Astrocyte of the hippocampus (primary cell): ENCODE measurements around the gene DNAAF8.
A peak's percentile ranks its signal among the peaks of the same experiment; 100 is the strongest.
"Not testable (repeated sequence)": the region's sequence is repeated elsewhere in the genome, so short reads cannot be mapped to it uniquely, and the experiment has no call there.

Experiments
- DNase-seq: peaks from one replicate; pipeline ENCODE4 v3.0.0; 2011; ENCODE audit warnings: low read depth, low spot score

DNAAF8 gene

DNA sequence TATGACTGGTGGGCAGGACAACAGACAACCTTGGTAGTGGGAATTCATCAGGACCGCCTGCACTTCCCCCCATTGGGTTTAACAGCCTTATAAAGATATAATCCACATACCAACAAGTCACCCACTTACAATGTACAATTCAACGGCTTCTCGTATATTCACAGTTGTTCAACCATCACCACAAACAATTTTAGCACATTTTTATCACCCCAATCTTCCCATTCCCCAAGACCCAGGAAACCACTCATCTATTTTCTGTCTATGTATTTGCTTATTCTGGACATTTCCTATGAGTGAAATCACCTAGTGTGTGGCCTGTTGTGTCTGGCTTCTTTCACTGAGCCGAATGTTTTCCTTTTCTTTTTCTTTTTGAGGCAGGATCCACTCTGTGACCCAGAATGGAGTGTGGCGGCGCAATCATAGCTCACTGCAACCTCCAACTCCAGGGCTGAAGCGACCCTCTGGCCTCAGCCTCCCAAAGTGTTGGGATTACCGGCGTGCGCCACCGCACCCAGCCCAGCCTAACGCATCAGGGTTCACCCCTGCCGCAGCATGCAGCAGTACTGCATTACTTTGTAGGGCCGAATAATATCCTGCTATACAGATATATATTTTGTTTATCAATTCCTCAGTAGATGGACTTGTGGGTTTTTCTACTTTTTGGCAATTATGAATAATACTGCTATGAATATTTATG is 11.1 kb upstream of the DNAAF8 start:
- DNase-seq: peak; percentile 64

DNA sequence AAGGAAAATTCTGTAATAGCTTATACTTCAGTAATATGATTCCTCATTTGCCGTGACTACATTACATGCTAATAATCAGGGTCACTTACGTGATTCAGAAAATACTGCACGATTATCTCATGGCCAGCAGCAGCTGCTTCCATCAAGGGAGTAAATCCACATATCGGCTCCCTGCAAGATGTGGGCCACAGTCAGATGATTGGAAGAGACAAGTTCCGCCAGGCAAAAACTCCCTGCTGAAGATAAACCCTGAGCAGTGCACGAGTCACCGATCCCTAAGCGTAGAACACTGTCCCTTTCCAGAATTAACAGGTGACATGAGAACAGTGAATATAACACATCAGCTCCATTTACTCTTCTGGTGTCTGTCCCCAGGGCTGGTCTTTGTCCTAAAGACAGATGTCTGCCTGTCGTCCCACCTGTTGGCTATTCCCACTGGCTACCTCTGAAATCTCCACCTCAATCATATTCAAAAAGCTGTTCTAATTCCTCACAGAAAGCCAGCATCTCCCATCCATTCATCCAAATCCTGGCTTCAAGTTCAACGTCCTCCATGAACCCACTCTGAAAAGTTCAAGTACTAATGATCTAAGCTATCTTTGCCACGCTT is 9.6 kb upstream of the DNAAF8 start:
- DNase-seq: no peak

DNA sequence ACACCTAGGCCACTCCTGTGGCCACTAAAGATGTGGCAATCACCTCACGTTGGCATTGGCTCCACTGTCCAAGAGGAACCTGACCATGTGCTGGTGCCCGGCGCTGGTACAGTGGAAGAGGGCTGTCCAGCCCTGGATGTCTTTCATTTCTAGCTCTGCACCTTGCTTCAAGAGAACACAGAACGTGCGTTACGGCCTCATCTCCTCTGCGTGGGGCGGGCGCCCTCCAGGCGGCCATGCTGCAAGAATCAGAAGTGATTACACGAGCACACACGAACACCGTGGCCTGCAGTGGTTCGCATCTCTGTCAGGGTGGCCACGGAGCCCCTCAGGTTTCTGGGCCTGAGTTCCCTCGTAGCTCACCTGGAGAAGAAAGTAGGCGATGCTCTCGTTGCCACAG is 7.7 kb upstream of the DNAAF8 start:
- no peak for DNase-seq

DNA sequence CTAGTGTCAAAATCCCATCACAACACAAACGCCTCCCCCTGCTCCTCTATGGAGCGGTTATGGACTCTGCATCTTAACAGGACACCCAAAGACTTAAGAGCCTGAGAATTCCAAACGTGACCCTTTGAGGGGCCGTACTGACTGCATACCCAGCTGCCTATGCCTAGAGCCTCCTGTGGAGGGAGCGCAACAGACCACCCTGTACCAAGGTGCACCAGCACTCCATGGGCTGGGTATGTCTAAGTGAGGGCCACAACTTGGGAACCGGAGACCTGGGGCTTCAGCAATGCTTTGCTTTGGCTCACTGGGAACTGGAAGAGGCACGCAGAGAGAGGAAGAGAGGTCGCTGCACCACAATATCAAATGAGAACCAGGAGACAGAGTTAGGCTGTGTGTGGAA is 5.7 kb upstream of the DNAAF8 start:
- no peak for DNase-seq

DNA sequence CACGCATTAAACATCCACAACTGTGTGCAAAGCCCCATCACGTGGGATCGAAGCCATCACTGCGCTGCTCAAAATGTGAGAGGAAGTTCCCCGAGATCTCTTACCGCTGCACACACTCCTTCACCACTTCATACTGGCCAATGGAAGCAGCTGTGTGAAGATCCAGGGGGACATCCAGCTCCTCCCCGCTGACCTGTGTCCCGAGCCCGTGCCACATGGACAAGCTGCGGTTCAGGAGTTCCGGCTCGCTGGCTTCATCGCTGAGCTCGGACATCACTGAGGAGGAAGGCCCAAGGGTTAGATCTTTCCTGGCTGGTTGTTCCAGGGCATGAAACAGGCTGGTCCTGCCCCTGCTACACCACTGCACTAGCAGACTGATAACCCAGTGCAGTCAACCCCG is 4.5 kb upstream of the DNAAF8 start:
- DNase-seq: no peak

DNA sequence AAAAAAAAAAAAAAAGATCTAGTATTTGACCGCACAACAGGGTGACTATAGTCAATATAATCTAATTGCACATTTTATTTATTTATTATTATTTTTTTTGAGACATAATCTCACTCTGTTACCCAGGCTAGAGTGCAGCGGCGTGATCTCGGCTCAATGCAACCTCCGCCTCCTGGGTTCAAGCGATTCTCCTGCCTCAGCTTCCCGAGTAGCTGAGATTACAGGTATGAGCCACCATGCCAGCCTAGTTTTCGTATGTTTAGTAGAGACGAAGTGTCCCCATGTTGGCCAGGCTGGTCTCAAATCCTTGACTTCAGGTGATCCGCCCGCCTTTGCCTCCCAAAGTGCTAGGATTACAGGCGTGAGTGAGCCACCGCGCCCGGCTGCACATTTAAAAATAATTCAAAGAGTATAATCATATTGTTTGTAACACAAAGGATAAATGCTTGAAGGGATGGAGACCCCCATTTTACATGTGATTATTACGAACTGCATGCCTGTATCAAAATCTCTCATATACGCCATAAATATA is 1.1 kb upstream of the DNAAF8 start:
- DNase-seq: no peak

DNA sequence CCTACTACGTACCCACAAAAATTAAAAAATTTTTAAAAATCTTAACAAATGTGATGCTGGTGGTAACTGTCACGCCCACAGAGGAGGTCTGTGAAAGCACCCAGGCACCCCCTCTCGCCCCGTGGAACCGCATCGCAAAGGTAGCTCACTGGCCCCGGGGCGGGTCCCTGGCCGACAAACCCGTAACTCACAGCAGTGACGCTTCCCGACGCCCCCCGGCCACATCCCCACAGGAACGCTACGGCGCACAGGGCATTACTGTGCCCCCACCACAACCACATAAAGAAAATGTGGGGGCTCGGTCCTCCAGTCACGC is 632 bp upstream of the DNAAF8 start:
- DNase-seq: no peak

DNA sequence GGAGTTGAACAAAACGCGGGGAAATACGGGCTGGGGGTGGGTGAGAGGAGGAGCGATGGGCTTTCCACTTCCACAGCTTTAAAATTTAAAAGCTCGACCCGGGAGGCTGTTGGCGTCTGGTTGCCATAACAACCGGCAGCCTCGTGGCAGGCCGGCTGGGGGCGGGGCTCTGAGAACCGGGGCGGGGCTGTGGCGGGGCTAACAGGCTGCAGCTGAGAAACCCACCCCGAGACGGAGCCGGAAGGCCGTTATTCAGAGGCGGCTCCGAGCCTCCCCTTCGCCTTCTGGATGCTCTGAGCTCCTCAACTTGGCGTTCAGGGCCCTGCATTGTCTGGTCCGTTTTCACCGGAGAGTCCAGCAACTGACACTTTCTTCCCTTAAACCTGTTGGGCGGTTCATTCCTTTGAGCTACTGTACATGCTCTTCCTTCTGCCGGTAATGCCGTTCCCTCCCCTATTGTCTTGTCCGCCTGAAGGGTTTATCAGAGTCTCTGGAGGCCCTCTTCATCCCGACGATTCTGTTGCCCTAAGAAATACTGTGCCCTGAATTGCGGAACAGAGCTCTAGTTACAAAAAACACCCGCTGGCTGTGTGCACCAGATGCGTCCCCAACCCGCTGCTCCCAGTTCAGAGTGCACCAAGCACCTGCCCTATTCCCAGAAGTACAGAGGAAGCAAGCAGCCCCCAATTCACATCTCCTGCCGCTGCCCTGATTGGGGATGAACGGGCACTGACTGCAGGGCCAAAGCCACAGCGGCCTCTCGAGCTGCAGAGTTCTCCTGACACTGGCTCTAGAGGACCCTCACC is 596 bp downstream of the DNAAF8 start:
- peak; percentile 91 for DNase-seq

DNA sequence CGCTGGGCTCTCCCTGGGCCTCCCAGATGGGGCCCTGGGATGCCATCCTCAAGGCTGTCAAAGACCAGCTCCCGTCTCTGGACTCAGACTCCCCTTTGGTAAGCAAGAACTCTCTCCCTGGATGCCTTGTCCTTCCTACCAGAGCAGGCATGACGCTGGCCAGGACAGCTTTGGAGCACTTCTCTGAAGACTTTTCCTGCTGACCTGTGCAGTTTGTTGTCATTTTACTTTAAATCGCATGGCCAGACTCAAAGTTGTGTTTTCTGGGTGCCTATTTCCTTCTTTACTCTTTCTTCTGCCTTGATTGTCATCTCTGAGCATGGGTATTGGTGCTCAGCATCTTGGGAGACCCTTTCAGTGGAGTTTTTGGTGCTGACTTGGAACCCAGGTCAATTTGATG is 2.2 kb downstream of the DNAAF8 start:
- DNase-seq: no peak

DNA sequence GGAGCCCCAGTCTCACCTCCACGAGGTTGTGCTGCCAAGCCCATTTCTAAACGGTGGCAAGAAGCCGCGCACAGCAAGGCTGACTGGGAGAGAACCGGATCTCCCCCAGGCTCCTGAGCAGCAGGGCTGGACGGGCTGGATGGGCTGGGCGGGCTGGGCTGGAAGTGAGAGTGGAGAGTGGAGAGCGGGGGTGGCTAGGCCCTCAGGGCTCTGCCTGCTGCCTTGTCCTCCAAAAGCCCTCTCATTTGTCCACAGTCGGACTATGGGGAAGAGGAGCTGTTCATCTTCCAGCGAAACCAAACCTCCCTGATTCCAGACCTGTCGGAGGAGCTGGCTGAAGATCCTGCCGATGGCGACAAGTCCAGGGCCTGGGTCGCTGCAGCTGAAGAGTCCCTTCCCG is 3.2 kb downstream of the DNAAF8 start:
- DNase-seq: no peak

DNA sequence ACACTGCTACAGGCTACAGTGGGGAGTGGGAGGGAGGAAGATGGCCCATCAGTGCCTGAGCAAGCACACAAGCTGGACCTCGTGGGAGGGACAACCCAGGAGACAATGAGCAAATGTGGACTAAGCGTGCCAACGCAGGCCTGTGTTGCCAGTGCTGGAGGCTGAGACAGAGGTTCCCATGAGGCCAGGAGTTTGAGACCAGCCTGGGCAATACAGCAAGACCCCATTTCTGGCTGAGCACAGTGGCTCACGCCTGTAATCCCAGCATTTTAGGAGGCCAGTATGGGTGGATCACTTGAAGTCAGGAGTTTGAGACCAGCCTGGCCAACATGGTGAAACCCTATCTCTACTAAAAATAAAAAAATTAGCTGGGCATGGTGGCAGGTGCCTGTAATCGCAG is 4.0 kb downstream of the DNAAF8 start:
- DNase-seq: not testable (repeated sequence)

DNA sequence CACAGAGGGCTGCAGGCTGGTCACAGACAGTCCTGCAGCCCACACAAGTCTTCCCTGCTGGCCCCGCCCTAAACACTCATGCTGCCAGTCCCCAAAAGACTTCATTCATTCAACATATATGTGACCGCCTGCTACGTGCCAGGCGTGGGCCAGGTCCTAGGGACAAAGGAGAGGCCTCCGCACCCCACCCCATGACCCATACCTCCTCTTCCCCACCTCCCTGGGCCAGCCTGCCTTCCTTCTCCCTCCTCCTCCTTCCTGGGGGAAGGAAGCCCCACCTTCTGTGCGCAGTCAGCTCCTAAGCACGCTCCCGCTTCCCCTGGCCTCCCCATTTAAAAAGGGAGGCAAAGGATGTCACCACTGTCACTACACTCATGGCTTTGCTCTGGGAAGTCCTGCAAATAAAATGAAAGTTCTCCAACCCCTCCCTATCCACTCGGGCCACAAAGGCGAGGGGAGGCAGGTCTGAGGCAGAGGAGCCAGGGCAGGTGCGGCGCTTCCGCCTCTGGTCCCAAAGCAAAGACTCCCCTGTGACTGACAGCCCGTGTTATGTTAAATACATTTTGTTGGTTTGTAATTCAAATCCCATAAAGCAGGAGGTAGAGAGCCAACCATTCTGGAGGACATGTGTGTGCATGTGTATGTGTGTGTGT is 9.0 kb downstream of the DNAAF8 start:
- no peak for DNase-seq

DNA sequence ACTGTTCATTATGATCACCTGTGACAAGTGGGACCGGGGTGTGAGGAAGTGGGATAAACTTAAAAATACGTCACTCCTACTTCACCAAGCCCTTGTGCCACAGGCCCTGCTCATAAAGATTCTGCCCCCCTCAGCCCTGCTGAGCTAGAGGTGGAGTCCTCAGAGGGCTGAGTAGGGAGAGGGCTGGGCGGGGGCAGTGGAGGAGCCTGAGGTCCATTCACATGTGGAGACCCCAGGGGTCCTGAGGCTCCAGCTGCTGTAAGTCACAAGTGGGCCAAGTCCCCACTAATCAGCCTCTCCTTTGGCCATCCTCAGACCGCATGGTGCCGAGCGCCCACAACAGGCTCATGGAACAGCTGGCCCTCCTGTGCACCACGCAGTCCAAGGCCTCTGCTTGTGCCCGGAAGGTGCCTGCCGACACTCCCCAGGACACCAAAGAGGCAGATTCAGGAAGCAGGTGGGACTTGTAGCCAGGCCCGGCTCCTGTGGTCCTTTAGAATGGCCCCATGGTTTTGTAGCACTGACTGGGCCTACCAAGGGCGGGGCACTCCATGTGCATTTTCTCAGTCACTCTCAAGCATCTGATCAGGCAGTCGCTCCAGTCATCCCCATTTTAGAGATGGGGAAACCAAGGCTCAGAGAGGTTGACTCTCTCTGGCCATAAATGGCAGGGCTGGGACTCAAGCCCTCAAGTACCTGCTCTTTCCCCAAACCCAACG is 10.4 kb downstream of the DNAAF8 start:
- DNase-seq: no peak

DNA sequence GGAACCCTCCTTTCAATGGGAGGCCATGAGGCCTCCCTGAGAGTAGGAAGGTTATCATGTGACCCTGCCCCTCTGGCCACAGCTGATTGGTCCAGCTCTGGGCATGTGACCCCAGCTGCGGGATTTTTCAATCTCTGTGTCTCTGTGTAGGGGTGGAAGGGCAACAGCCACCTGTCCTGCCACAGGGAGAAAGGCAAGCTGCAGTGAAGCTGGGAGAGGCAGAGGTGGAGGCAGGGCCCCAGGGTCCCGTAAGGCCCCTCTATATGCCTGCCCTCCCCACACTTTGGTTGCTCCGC is 10.9 kb downstream of the DNAAF8 start:
- no peak for DNase-seq

DNA sequence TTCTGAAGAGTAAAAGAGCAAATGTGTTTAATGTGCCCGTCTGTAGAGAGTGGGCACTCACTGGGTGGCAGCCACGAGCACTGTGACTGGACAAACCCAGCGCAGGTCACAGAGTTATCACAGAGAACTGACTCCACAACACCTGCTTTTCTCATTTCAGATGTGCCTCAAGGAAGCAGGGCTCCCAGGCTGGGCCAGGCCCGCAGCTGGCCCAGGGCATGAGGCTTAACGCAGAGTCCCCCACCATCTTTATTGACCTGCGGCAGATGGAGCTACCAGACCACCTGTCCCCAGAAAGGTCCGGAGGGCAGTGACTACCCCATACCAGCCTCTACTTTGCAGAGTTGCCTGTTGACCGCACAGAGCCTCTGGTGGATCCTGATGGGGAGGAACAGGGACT is 11.9 kb downstream of the DNAAF8 start:
- no peak for DNase-seq

DNA sequence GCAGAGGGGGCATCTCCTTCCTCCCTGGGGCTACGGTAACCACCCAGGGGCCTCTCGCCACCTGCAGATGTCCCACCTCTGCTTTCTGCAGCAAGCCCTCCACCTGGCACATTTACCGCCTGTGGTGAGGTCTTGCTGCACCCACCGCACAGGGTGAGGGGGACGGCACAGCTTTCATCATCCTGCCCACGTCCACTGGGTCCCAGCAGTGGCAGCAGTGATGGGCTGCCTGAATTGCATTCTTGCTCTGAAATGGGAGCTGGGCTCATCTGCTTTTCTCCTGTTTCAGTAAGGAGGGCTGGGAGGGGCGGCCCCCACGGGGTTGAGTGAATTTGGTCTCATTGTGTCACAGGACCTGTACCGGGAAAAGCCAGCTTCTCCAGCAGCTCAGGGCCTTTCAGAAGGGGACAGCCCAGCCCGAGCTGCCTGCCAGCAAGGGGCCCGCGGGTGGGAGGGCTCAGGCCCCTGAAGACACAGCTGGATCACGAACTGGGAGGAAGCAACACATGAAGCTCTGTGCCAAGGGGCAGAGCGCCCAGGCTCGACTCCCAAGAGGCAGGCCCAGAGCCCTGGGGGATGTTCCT is 12.7 kb downstream of the DNAAF8 start:
- peak; percentile 24 for DNase-seq

DNA sequence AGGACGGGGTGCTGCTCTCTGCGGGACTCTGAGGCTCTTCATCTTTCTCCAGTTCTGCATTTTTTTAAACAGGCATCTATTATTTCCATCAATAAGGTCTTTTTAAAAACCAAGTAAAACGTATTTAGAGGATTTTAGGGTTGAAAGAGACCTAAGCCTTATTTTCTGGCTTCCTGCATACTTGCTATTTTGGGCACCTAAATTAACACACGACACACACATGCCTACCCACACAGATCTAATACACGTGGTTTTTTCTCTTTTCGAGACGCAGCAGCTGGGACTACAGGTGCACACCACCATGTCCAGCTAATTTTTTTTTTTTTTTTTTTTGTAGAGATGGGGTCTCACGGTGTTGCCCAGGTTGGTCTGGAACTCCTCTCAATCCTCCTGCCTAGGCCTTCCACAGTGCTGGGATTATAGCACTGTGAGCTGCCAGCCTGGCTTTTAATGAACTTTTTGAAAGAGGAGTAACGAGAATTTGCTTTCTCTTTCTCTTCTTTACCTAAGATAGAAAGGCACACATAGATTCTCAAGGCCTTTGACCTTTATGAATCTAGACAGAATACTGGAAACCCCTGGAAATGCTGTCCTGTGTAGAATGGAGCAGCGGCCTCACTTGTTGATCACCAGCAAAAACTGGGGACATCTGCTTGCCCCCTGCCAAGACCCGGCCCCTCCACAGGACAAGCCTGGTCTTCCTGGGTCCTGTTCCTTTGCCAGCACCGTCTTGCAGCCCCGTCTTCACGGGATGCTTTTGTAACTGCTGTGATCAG is 13.8 kb downstream of the DNAAF8 start:
- no peak for DNase-seq

DNA sequence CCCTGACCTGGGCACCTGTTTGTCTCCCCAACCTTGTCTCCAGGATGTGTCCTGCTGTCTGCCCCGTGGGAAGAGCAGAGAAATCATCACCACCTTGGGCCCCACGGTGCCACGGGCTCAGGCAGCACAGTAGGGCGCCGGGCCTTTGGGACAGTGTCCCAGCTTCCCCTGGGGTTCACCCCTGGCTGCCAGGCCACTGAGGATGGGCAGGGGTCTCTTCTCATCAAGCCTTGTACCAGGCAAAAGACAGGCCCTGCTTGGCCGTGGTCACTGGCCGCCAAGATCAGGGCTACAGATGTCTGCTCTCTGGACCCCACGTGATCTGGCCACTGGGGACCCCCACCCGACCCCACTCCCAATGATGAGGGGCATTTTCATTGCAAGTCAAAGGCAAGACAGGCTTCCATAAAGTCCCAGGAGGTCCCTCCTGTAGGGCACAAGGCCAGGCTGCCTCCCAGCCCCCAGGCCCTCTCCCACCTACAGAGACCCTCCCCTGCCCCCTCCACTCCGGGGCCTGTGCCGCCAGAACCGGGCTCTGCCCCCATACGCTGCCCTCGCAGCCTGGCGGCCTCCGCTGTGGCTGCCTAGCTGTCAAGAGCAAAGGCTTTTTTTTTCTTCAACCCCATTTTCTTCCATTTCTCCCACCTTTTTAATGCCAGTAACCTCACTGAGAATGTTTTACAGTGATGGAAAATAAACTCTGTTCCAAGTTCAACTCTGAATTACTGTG is 14.5 kb downstream of the DNAAF8 start:
- no peak for DNase-seq

DNA sequence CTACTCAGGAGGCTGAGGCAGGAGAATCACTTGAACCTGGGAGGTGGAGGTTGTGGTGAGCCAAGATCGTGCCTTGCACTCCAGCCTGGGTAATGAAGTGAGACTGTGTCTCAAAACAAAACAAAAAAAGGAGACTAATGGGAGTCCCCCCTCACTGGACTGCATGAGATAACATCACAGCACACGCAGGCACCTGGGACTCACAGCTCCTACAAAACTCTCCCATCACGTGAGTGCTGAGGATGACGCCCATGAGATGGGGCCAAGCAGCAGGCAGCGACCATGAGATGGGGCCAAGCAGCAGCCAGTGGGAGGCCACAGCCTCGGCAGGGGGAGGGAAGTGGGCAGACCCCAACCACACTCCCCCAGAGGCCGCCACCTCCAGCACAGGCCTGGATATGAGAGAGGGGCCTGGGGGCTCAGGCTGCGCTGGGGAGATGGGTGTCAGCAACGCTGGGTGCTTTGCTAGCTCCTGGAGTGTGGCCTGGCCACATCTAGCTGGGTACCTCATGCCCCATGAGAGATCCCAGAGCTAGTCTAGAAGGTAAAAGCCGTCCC is 15.4 kb downstream of the DNAAF8 start:
- DNase-seq: no peak

DNA sequence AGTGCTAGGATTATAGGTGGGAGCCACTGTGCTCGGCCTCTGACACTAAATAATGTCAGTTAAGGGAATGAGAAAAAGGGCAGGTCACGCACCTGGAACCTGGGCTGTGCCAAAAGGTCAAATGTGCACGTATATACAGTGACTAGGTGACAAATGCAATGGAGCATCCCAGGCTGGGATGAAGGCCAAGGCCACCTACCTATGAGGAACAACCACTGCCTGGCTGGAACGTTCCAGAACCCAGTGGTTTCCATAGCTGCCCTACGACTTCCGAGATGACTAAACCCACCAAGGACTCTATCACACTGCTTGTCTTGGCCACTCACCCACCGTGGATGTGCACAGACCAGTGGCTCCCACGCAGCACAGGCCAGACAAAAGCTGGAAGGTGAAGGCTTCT is 16.6 kb downstream of the DNAAF8 start:
- DNase-seq: no peak
